GM21528 (cell line): ENCODE results near the gene SEC62.

Experiments used
- ATAC-seq: cut with Tn5 transposase; IDR thresholded peaks from one replicate; pipeline ENCODE4 v1.9.1; 2021; ENCODE audit warnings: mild to moderate bottlenecking, moderate library complexity; ENCODE audit not compliant: unreplicated experiment, low FRiP score

SEC62 gene

GRCh38 chr3:169966428-169966950 lies at the start of gene SEC62:
Gene SEC62 (plus strand): TSS chr3:169966807. CDS start chr3:169966823, 16 bp downstream.
- peak; percentile 88 for ATAC-seq

GRCh38 chr3:169923189-169923588 lies 43.4 kb upstream of the SEC62 start:
- ATAC-seq = no peak

- no peak for ATAC-seq
These were observed 42.8 kb upstream of the SEC62 start for GRCh38 chr3:169923831-169924230.

GRCh38 chr3:169929830-169930519 lies 36.6 kb upstream of the SEC62 start:
- ATAC-seq = no peak

- ATAC-seq = no peak
These were observed 35.8 kb upstream of the SEC62 start for GRCh38 chr3:169930843-169931242.

- peak; percentile 97 for ATAC-seq
These were observed 34.7 kb upstream of the SEC62 start for GRCh38 chr3:169931747-169932520.

- no peak for ATAC-seq
These were observed 27.3 kb upstream of the SEC62 start for GRCh38 chr3:169939320-169939719.

GRCh38 chr3:169939751-169940150 lies 26.9 kb upstream of the SEC62 start:
- ATAC-seq = no peak

- peak; percentile 82 for ATAC-seq
These were observed 26.0 kb upstream of the SEC62 start for GRCh38 chr3:169940470-169941181.

GRCh38 chr3:169945313-169945712 lies 21.3 kb upstream of the SEC62 start:
- peak; percentile 77 for ATAC-seq

GRCh38 chr3:169946336-169946735 lies 20.3 kb upstream of the SEC62 start:
- no peak for ATAC-seq

- no peak for ATAC-seq
These were observed 17.8 kb upstream of the SEC62 start for GRCh38 chr3:169948559-169949448.

- ATAC-seq = no peak
These were observed 14.6 kb upstream of the SEC62 start for GRCh38 chr3:169952045-169952444.

GRCh38 chr3:169953462-169954141 lies 13.0 kb upstream of the SEC62 start:
- peak; percentile 16 for ATAC-seq

- ATAC-seq = peak; percentile 62
These were observed 12.4 kb upstream of the SEC62 start for GRCh38 chr3:169954142-169954756.

GRCh38 chr3:169955406-169955805 lies 11.2 kb upstream of the SEC62 start:
- no peak for ATAC-seq

GRCh38 chr3:169964176-169964575 lies 2.4 kb upstream of the SEC62 start:
- ATAC-seq = no peak

- peak; percentile 34 for ATAC-seq
These were observed 812 bp upstream of the SEC62 start for GRCh38 chr3:169965562-169966427.
